IMR-90 (cell line): ENCODE measurements around the gene ZBED4. TPM values are rescaled to one million over a fixed set of nuclear protein-coding genes. Genes with fewer than 3 reads are reported as not detected.

Experiments
- ATAC-seq: fragments of 200-7000 bp; cut with Tn5 transposase; 2 replicates; pipeline ENCODE4 v1.9.1; 2020; ENCODE audit warnings: low read depth, mild to moderate bottlenecking, moderate library complexity
- BruUV-seq: library from RNA; stranded (reverse); fragments of 400-500 nt; replicated peaks from 2 replicates; lab custom pipeline; 2021; lab: Mats Ljungman, UMichigan
- CTCF ChIA-PET: fragments of 300-600 bp; formaldehyde crosslinking; extraction: SDS; loops from one replicate; lab custom pipeline; 2021; ENCODE audit warnings: antibody characterized with exemption; lab: Yijun Ruan, JAX
- POLR2A ChIA-PET: fragments of 300-600 bp; sonication (Branson Sonifier 250); formaldehyde crosslinking; loops from one replicate; lab custom pipeline; 2022; ENCODE audit warnings: antibody characterized with exemption; ENCODE audit not compliant: unreplicated experiment; lab: Charles Lee
- DNase-seq: peaks from one replicate; pipeline ENCODE4 v3.0.0; 2013
- H2AFZ ChIP-seq: replicated peaks from 2 replicates; pipeline ENCODE3; 2013; ENCODE audit warnings: low read length, mild to moderate bottlenecking; ENCODE audit not compliant: poor library complexity
- H2AK5ac ChIP-seq: 2 replicates; pipeline ENCODE4 v1.6.1; 2013; ENCODE audit warnings: low read depth, low read length, inconsistent platforms
- H2AK9ac ChIP-seq: replicated peaks from 2 replicates; pipeline ENCODE3; 2013; ENCODE audit warnings: mild to moderate bottlenecking, low read depth, low read length, moderate library complexity; ENCODE audit not compliant: poor library complexity
- H2BK120ac ChIP-seq: 2 replicates; pipeline ENCODE4 v1.6.1; 2013; ENCODE audit warnings: low read depth, low read length, inconsistent platforms
- H2BK15ac ChIP-seq: 3 replicates; pipeline ENCODE4 v1.6.1; 2013; ENCODE audit warnings: low read depth, low read length, inconsistent platforms
- H2BK20ac ChIP-seq: 2 replicates; pipeline ENCODE4 v1.6.1; 2013; ENCODE audit warnings: low read depth, mild to moderate bottlenecking, inconsistent platforms, low read length, moderate library complexity
- H2BK5ac ChIP-seq: 2 replicates; pipeline ENCODE4 v1.6.1; 2013; ENCODE audit warnings: mild to moderate bottlenecking, low read depth, low read length, inconsistent platforms; ENCODE audit not compliant: poor library complexity, severe bottlenecking
- H3K14ac ChIP-seq: replicated peaks from 2 replicates; pipeline ENCODE4 v1.6.1; 2013; ENCODE audit warnings: low read depth, low read length, inconsistent platforms
- H3K18ac ChIP-seq: 2 replicates; pipeline ENCODE4 v1.6.1; 2013; ENCODE audit warnings: low read depth, low read length, control low read depth
- H3K23ac ChIP-seq: 2 replicates; pipeline ENCODE4 v1.6.1; 2013; ENCODE audit warnings: low read depth, low read length, inconsistent platforms
- H3K27ac ChIP-seq: 2 replicates; pipeline ENCODE4 v1.5.1; 2013; ENCODE audit warnings: mild to moderate bottlenecking, control low read depth, low read length; ENCODE audit not compliant: insufficient read depth
- H3K27me3 ChIP-seq: 2 replicates; pipeline ENCODE4 v1.6.1; 2013; ENCODE audit warnings: low read length; ENCODE audit not compliant: control insufficient read depth, insufficient read depth
- H3K36me3 ChIP-seq: 2 replicates; pipeline ENCODE4 v1.6.1; 2013; ENCODE audit warnings: low read length, mixed read lengths; ENCODE audit not compliant: control insufficient read depth, insufficient read depth
- H3K4ac ChIP-seq: 2 replicates; pipeline ENCODE4 v1.6.1; 2013; ENCODE audit warnings: low read depth, low read length, inconsistent platforms
- H3K4me1 ChIP-seq: 2 replicates; pipeline ENCODE4 v1.6.1; 2013; ENCODE audit warnings: low read length, mixed read lengths; ENCODE audit not compliant: control insufficient read depth, insufficient read depth
- H3K4me2 ChIP-seq: 2 replicates; pipeline ENCODE4 v1.6.1; 2013; ENCODE audit warnings: low read depth, mild to moderate bottlenecking, control low read depth, low read length, moderate library complexity
- H3K4me3 ChIP-seq: 2 replicates; pipeline ENCODE4 v1.5.1; 2013; ENCODE audit warnings: low read depth, mild to moderate bottlenecking, control low read depth, low read length, moderate library complexity; ENCODE audit not compliant: insufficient read depth
- H3K56ac ChIP-seq: 2 replicates; pipeline ENCODE4 v1.6.1; 2013; ENCODE audit warnings: low read length, inconsistent platforms; ENCODE audit not compliant: insufficient read depth; ENCODE audit errors: extremely low read depth
- H3K79me1 ChIP-seq, 2 experiments: 2 replicates each; pipeline ENCODE4 v1.6.1; 2013; ENCODE audit warnings: low read length in 2 of 2, inconsistent platforms in 1 of 2, low read depth in 1 of 2
- H3K9ac ChIP-seq: 2 replicates; pipeline ENCODE4 v1.6.1; 2013; ENCODE audit warnings: low read depth, low read length, control low read depth
- H3K9me1 ChIP-seq: 2 replicates; pipeline ENCODE4 v1.6.1; 2013; ENCODE audit warnings: low read length, inconsistent platforms; ENCODE audit not compliant: insufficient read depth
- H3K9me3 ChIP-seq: 2 replicates; pipeline ENCODE4 v1.6.1; 2013; ENCODE audit warnings: low read length; ENCODE audit not compliant: control insufficient read depth, insufficient read depth
- H4K20me1 ChIP-seq: 2 replicates; pipeline ENCODE4 v1.6.1; 2013; ENCODE audit warnings: low read length, inconsistent platforms; ENCODE audit not compliant: insufficient read depth
- H4K5ac ChIP-seq: 2 replicates; pipeline ENCODE4 v1.6.1; 2013; ENCODE audit warnings: mild to moderate bottlenecking, low read depth, low read length, control low read depth
- H4K8ac ChIP-seq, 2 experiments: 2 replicates each; pipeline ENCODE4 v1.6.1; 2013; ENCODE audit warnings: low read depth in 2 of 2, low read length in 2 of 2, control low read depth in 1 of 2, inconsistent platforms in 1 of 2
- H4K91ac ChIP-seq: 2 replicates; pipeline ENCODE4 v1.6.1; 2013; ENCODE audit warnings: low read depth, low read length, inconsistent platforms; ENCODE audit not compliant: insufficient read depth
- BHLHE40 ChIP-seq: fragments of 150-350 bp; IDR thresholded peaks from 2 replicates; pipeline ENCODE4 v1.6.1; 2016; ENCODE audit warnings: mild to moderate bottlenecking, low read depth, low read length
- CEBPB ChIP-seq: IDR thresholded peaks from 2 replicates; pipeline ENCODE4 v1.6.1; 2012; ENCODE audit warnings: low read depth, low read length, improper control_type of control experiment
- CHD1 ChIP-seq: IDR thresholded peaks from 2 replicates; pipeline ENCODE4 v1.6.1; 2012; ENCODE audit warnings: low read depth, low read length, improper control_type of control experiment
- FOS ChIP-seq: fragments of 150-350 bp; IDR thresholded peaks from 2 replicates; pipeline ENCODE4 v1.6.1; 2016; ENCODE audit warnings: low read depth, low read length
- MAFK ChIP-seq: IDR thresholded peaks from 2 replicates; pipeline ENCODE4 v1.6.1; 2012; ENCODE audit warnings: low read depth, low read length, improper control_type of control experiment
- MAZ ChIP-seq: IDR thresholded peaks from 2 replicates; pipeline ENCODE4 v1.6.1; 2012; ENCODE audit warnings: low read depth, mild to moderate bottlenecking, low read length, improper control_type of control experiment, moderate library complexity, borderline replicate concordance
- MXI1 ChIP-seq: IDR thresholded peaks from 2 replicates; pipeline ENCODE4 v1.6.1; 2012; ENCODE audit warnings: low read depth, mild to moderate bottlenecking, low read length, moderate library complexity, borderline replicate concordance
- NFE2L2 ChIP-seq: fragments of 150-350 bp; IDR thresholded peaks from 2 replicates; pipeline ENCODE4 v1.6.1; 2016; ENCODE audit warnings: low read depth, mild to moderate bottlenecking, low read length
- POLR2A ChIP-seq: IDR thresholded peaks from 2 replicates; pipeline ENCODE4 v1.6.1; 2012; ENCODE audit warnings: mild to moderate bottlenecking, low read depth, low read length
- RAD21 ChIP-seq: IDR thresholded peaks from 2 replicates; pipeline ENCODE4 v1.6.1; 2012; ENCODE audit warnings: low read length, improper control_type of control experiment
- RCOR1 ChIP-seq: IDR thresholded peaks from 2 replicates; pipeline ENCODE4 v1.6.1; 2012; ENCODE audit warnings: mild to moderate bottlenecking, low read length, improper control_type of control experiment; ENCODE audit not compliant: insufficient replicate concordance
- RFX5 ChIP-seq: IDR thresholded peaks from 2 replicates; pipeline ENCODE4 v1.8.0; 2012; ENCODE audit warnings: low read depth, mild to moderate bottlenecking, low read length, moderate library complexity
- SMC3 ChIP-seq: fragments of 150-350 bp; IDR thresholded peaks from 2 replicates; pipeline ENCODE4 v1.6.1; 2016; ENCODE audit warnings: low read depth, mild to moderate bottlenecking, antibody characterized with exemption, low read length, moderate library complexity
- USF2 ChIP-seq: fragments of 150-350 bp; IDR thresholded peaks from 2 replicates; pipeline ENCODE4 v1.6.1; 2017; ENCODE audit warnings: mild to moderate bottlenecking, antibody characterized with exemption, low read length, low read depth
- WGBS, 2 experiments: methylation state at CpG; one replicate each; pipeline versions ENCODE4 v1.1.5 to v1.1.7; 2013; ENCODE audit warnings: missing lambda C conversion rate in 2 of 2; ENCODE audit not compliant: insufficient read length in 1 of 2; ENCODE audit errors: extremely low coverage in 2 of 2; 5-methylcytosine and 5-hydroxymethylcytosine counted together
- dilution Hi-C: fragments of 300-500 bp; cut with HindIII; formaldehyde crosslinking; loops from one replicate; pipeline ENCODE4 v1.14.3; 2018; ENCODE audit warnings: low sequenced_read_pairs; ENCODE audit not compliant: unreplicated experiment
- in situ Hi-C: fragments of 300-500 bp; cut with MboI; formaldehyde crosslinking; loops from 3 replicates; pipeline ENCODE4 v1.14.3; 2019; ENCODE audit warnings: low sequenced_read_pairs, inconsistent platforms, mixed read lengths
- intact Hi-C: fragments of 100-400 bp; cut with micrococcal nuclease; formaldehyde crosslinking; loops from 2 replicates; pipeline ENCODE4 v1.10.0; 2022
- polyA plus RNA-seq, 3 experiments: library from polyadenylated mRNA; depleted of rRNA; stranded (reverse); fragments of >200 nt; gene quantifications; 2 replicates each; pipeline ENCODE4 v1.2.3, GENCODE V29; 2012; ENCODE audit warnings: low replicate concordance in 1 of 3
- total RNA-seq: library from RNA; depleted of rRNA; stranded (reverse); fragments of >200 nt; gene quantifications from 2 replicates; pipeline ENCODE4 v1.2.3, GENCODE V29; 2012
- TF ChIP-seq, protein P1 (sequence below): fragments of 150-350 bp; IDR thresholded peaks from 2 replicates; pipeline ENCODE4 v1.6.1; 2016; ENCODE audit warnings: low read depth, mild to moderate bottlenecking, low read length, moderate library complexity, borderline replicate concordance
- TF ChIP-seq, protein P2 (sequence below): conservative IDR thresholded peaks from 2 replicates; pipeline ENCODE4 v1.5.1; 2012; ENCODE audit warnings: mild to moderate bottlenecking, low read depth, low read length, improper control_type of control experiment

The ZBED4 gene
- total and polyA plus RNA-seq, 2 of the 4 experiments (the other 2 are of a cell fraction): 9.3 to 10.5 TPM

GRCh38 chr22:49909476-49910205 is 56.0 kb downstream of the ZBED4 start:
- intact Hi-C loops: no loop called here
- BruUV-seq: no TSS peak
- POLR2A ChIA-PET: no interaction called here
- H4K5ac ChIP-seq: no peak overlapping the region
- H2AK9ac ChIP-seq: no peak overlapping the region
- H3K56ac ChIP-seq: no peak overlapping the region
- H2BK15ac ChIP-seq: no peak overlapping the region
- H3K27me3 ChIP-seq: no peaks in the 10 kb centered on the region
- H4K8ac ChIP-seq: no peak overlapping the region
- no peak overlapping the region for H3K9ac ChIP-seq
- H3K4me2 ChIP-seq: no peak overlapping the region
- H3K9me3 ChIP-seq: no peaks in the 10 kb centered on the region
- peaks cover 0 to 10% of the 10 kb centered on the region in 2 experiments; a peak in 1 of 4 replicates for H3K79me1 ChIP-seq
- no peak overlapping the region for H2AFZ ChIP-seq
- no peak overlapping the region for H3K27ac ChIP-seq
- peaks cover 32% of the 10 kb centered on the region for H3K36me3 ChIP-seq
- no peaks in the 10 kb centered on the region for H3K4me1 ChIP-seq
- H3K4ac ChIP-seq: no peak overlapping the region
- no peak for ATAC-seq
- H3K4me3 ChIP-seq: no peak overlapping the region
- H3K14ac ChIP-seq: no peak overlapping the region
- H4K20me1 ChIP-seq: no peaks in the 10 kb centered on the region
- H3K23ac ChIP-seq: no peak overlapping the region
- H2AK5ac ChIP-seq: no peak overlapping the region
- no peak overlapping the region for H2BK120ac ChIP-seq
- H4K91ac ChIP-seq: no peak overlapping the region
- CTCF ChIA-PET: no interaction called here
- 91% methylated on average over 5 of the region's 23 CpGs; no CpG with 5 or more reads in 1 of the 2 experiments for WGBS, 2 experiments
- dilution Hi-C loops: no loop called here
- in situ Hi-C loops: loop anchor here (10.0 to 25.0 kb wide), 2 partner anchors 45 to 97 kb away; no protein-coding TSS in a partner anchor
- TF ChIP-seq, protein P1, sequence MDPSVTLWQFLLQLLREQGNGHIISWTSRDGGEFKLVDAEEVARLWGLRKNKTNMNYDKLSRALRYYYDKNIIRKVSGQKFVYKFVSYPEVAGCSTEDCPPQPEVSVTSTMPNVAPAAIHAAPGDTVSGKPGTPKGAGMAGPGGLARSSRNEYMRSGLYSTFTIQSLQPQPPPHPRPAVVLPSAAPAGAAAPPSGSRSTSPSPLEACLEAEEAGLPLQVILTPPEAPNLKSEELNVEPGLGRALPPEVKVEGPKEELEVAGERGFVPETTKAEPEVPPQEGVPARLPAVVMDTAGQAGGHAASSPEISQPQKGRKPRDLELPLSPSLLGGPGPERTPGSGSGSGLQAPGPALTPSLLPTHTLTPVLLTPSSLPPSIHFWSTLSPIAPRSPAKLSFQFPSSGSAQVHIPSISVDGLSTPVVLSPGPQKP: no peak
- TF ChIP-seq, protein P2, sequence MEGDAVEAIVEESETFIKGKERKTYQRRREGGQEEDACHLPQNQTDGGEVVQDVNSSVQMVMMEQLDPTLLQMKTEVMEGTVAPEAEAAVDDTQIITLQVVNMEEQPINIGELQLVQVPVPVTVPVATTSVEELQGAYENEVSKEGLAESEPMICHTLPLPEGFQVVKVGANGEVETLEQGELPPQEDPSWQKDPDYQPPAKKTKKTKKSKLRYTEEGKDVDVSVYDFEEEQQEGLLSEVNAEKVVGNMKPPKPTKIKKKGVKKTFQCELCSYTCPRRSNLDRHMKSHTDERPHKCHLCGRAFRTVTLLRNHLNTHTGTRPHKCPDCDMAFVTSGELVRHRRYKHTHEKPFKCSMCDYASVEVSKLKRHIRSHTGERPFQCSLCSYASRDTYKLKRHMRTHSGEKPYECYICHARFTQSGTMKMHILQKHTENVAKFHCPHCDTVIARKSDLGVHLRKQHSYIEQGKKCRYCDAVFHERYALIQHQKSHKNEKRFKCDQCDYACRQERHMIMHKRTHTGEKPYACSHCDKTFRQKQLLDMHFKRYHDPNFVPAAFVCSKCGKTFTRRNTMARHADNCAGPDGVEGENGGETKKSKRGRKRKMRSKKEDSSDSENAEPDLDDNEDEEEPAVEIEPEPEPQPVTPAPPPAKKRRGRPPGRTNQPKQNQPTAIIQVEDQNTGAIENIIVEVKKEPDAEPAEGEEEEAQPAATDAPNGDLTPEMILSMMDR: no peak
- no peak for TF ChIP-seq POLR2A
- TF ChIP-seq MAFK: no peak
- TF ChIP-seq RCOR1: no peak
- no peak for TF ChIP-seq CHD1
- TF ChIP-seq SMC3: no peak
- no peak for TF ChIP-seq RAD21
- TF ChIP-seq USF2: no peak
- no peak for TF ChIP-seq RFX5
- TF ChIP-seq MAZ: no peak
- no peak for TF ChIP-seq MXI1
- no peak for TF ChIP-seq NFE2L2
- no peak for TF ChIP-seq CEBPB
- no peak for TF ChIP-seq BHLHE40
- TF ChIP-seq FOS: no peak
- H2BK20ac ChIP-seq: no peak overlapping the region
- DNase-seq: no peak
- no peak overlapping the region for H3K18ac ChIP-seq
- H2BK5ac ChIP-seq: no peak overlapping the region
- no peaks in the 10 kb centered on the region for H3K9me1 ChIP-seq
